Uterus (tissue), 4 donors: ENCODE results near the gene PRMT7. TPM values are rescaled to one million over a fixed set of nuclear protein-coding genes. Genes with fewer than 3 reads are reported as not detected.
A peak's percentile ranks its signal among the peaks of the same experiment; 100 is the strongest.

Experiments used
- DNase-seq, 2 donors: peaks; one replicate each; pipeline ENCODE4 v3.0.0-alpha.2; 2019 to 2020
- H3K27ac ChIP-seq, 2 donors: fragments of 200-600 bp; sonication (generic); 1 replicate in 1 of 2; 2 replicates in 1 of 2; pipeline ENCODE4 v1.5.1; 2016 to 2018
- H3K27me3 ChIP-seq, 2 donors: fragments of 200-600 bp; sonication (generic); one replicate each; pipeline ENCODE4 v1.5.1; 2018 to 2019; ENCODE audit warnings: control low read depth in 1 of 2
- H3K36me3 ChIP-seq, 2 donors: fragments of 200-600 bp; sonication (generic); one replicate each; pipeline ENCODE4 v1.5.1; 2019; ENCODE audit warnings: control low read depth in 1 of 2
- H3K4me1 ChIP-seq, 2 donors: fragments of 200-600 bp; sonication (generic); one replicate each; pipeline ENCODE4 v1.5.1; 2018 to 2019; ENCODE audit warnings: control low read depth in 1 of 2
- H3K4me3 ChIP-seq, 2 donors: fragments of 200-600 bp; sonication (generic); 1 replicate in 1 of 2; 2 replicates in 1 of 2; pipeline ENCODE4 v1.5.1; 2018 to 2019; ENCODE audit warnings: mild to moderate bottlenecking in 1 of 2
- H3K9me3 ChIP-seq, 2 donors: fragments of 200-600 bp; sonication (generic); one replicate each; pipeline ENCODE4 v1.5.1; 2019; ENCODE audit warnings: control low read depth in 1 of 2
- POLR2A ChIP-seq, 2 donors: fragments of 450-650 bp; IDR thresholded peaks; one replicate each; pipeline ENCODE4 v1.6.1; 2016; ENCODE audit warnings: antibody characterized with exemption in 2 of 2, mild to moderate bottlenecking in 1 of 2, moderate library complexity in 1 of 2
- intact Hi-C: fragments of 100-400 bp; cut with DNase I; formaldehyde crosslinking; loops from one replicate; pipeline ENCODE4 v1.15.1; 2023; ENCODE audit warnings: low total_unique reads
- total RNA-seq, 4 donors: library from RNA; depleted of rRNA in 3 of 4; stranded (reverse); fragments of >200 nt in 3 of 4; gene quantifications; one replicate each; pipeline versions ENCODE4 v1.1.0 to v1.2.4, GENCODE V29; 2014 to 2023
- TF ChIP-seq, protein P1 (sequence below), 4 experiments: fragments of 200-600 bp in 2 of 4; fragments of 450-650 bp in 2 of 4; sonication (generic) in 2 of 4; IDR thresholded peaks; one replicate each; pipeline ENCODE4 v1.5.1; 2016 to 2019; ENCODE audit warnings: antibody characterized with exemption in 4 of 4, mild to moderate bottlenecking in 2 of 4, moderate library complexity in 1 of 4
- donor health status: DM: yes; HTN: yes; CAD: no.

PRMT7 gene
- total RNA-seq, 4 donors from 2014 or later: 8.2 to 111 (median 66.9) TPM

DNA sequence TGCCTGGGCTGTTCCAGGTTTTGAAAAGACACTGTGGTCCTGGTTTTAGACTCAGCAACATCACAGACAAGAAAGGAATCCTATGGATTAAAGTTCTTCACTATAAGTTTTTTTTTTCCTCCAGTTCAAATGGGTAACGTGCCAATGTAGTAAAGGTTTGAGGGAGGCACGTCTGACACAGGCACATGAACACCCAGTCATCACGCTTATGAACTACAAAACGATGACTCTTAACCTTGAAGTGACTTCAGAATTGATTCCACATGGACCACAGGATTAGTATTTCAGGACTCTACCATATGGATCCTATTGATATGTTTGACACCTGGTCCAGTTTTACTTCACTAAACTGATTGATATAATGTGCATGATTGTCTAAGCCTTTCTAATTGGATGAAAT is 2.3 kb downstream of the PRMT7 start:
- DNase-seq: no peak
- no peak overlapping the region for H3K27ac ChIP-seq
- H3K4me1 ChIP-seq: peaks cover 6 to 13% of the 10 kb centered on the region in 2 donors
- H3K9me3 ChIP-seq: no peaks in the 10 kb centered on the region
- no peaks in the 10 kb centered on the region for H3K36me3 ChIP-seq
- intact Hi-C loops: loop anchor here (5.0 kb wide), 1 partner anchor 51 kb away; the partner anchor contains the start of gene SLC7A6
- no peak for TF ChIP-seq POLR2A (IDR thresholded peaks at IDR 0.05)
- TF ChIP-seq, protein P1, sequence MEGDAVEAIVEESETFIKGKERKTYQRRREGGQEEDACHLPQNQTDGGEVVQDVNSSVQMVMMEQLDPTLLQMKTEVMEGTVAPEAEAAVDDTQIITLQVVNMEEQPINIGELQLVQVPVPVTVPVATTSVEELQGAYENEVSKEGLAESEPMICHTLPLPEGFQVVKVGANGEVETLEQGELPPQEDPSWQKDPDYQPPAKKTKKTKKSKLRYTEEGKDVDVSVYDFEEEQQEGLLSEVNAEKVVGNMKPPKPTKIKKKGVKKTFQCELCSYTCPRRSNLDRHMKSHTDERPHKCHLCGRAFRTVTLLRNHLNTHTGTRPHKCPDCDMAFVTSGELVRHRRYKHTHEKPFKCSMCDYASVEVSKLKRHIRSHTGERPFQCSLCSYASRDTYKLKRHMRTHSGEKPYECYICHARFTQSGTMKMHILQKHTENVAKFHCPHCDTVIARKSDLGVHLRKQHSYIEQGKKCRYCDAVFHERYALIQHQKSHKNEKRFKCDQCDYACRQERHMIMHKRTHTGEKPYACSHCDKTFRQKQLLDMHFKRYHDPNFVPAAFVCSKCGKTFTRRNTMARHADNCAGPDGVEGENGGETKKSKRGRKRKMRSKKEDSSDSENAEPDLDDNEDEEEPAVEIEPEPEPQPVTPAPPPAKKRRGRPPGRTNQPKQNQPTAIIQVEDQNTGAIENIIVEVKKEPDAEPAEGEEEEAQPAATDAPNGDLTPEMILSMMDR (IDR thresholded peaks at IDR 0.05): no peak
- H3K4me3 ChIP-seq: no peak overlapping the region
- H3K27me3 ChIP-seq: no peaks in the 10 kb centered on the region

- TF ChIP-seq, protein P1 (IDR thresholded peaks at IDR 0.05): no peak
- TF ChIP-seq POLR2A (IDR thresholded peaks at IDR 0.05): no peak
- no peak overlapping the region for H3K4me3 ChIP-seq
- H3K27me3 ChIP-seq: no peaks in the 10 kb centered on the region
- H3K4me1 ChIP-seq: no peaks in the 10 kb centered on the region
- H3K27ac ChIP-seq: no peak overlapping the region
- no peak for DNase-seq
- intact Hi-C loops: no loop called here
- no peaks in the 10 kb centered on the region for H3K9me3 ChIP-seq
- H3K36me3 ChIP-seq: no peaks in the 10 kb centered on the region
Observed at GRCh38 chr16:68319185-68319908, 8.5 kb downstream of the PRMT7 start.

GRCh38 chr16:68324336-68324735 is 13.5 kb downstream of the PRMT7 start:
- intact Hi-C loops: no loop called here
- no peaks in the 10 kb centered on the region for H3K27me3 ChIP-seq
- no peaks in the 10 kb centered on the region for H3K4me1 ChIP-seq
- H3K36me3 ChIP-seq: no peaks in the 10 kb centered on the region
- no peak overlapping the region for H3K27ac ChIP-seq
- no peaks in the 10 kb centered on the region for H3K9me3 ChIP-seq
- no peak for DNase-seq
- no peak overlapping the region for H3K4me3 ChIP-seq
- no peak for TF ChIP-seq POLR2A (IDR thresholded peaks at IDR 0.05)
- TF ChIP-seq, protein P1 (IDR thresholded peaks at IDR 0.05): no peak

DNA sequence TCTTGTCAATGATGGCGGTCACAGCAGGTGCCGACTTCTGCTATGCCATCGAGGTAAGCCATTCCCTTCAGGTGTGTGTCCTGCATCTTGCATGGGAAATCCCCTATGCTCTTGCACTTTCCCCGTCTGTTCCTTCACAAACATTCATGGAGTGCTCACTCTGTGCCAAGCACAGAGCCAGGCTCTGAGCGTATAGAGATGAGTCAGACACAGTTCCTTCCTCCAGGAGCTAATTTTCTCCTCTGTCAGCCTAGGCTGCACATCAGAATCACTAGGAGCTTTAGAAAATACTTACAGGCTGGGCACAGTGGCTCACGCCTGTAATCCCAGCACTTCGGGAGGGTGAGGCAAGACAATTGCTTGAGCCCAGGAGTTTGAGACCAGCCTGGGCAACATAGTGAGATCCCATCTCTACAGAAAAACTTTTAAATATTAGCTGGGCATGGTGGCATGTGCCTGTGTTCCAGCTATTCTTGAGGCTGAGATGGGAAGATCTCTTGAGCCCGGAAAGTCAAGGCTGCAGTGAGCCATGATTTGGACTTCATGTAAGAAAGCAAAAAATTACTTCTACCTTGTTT is 14.1 kb downstream of the PRMT7 start:
- H3K27me3 ChIP-seq: no peaks in the 10 kb centered on the region
- TF ChIP-seq POLR2A (IDR thresholded peaks at IDR 0.05): no peak
- TF ChIP-seq, protein P1 (IDR thresholded peaks at IDR 0.05): no peak
- intact Hi-C loops: loop anchor here (5.0 kb wide), 1 partner anchor 63 kb away; the partner anchor contains the start of gene SLC7A6
- no peaks in the 10 kb centered on the region for H3K4me1 ChIP-seq
- no peaks in the 10 kb centered on the region for H3K9me3 ChIP-seq
- H3K36me3 ChIP-seq: no peaks in the 10 kb centered on the region
- no peak overlapping the region for H3K4me3 ChIP-seq
- no peak for DNase-seq
- H3K27ac ChIP-seq: no peak overlapping the region

- H3K36me3 ChIP-seq: no peaks in the 10 kb centered on the region
- DNase-seq: peak; percentile 72 to 73
- intact Hi-C loops: loop anchor here (5.0 kb wide), 1 partner anchor 66 kb away; the partner anchor contains the start of gene SLC7A6
Observed at GRCh38 chr16:68328151-68328859, 17.5 kb downstream of the PRMT7 start.

More at GRCh38 chr16:68328151-68328859, 17.5 kb downstream of the PRMT7 start:
- H3K27ac ChIP-seq: no peak overlapping the region
- no peaks in the 10 kb centered on the region for H3K9me3 ChIP-seq
- TF ChIP-seq POLR2A (IDR thresholded peaks at IDR 0.05): no peak
- TF ChIP-seq, protein P1 (IDR thresholded peaks at IDR 0.05): peak; percentile 83 to 93 (median 88)
- H3K4me1 ChIP-seq: no peaks in the 10 kb centered on the region
- no peak overlapping the region for H3K4me3 ChIP-seq
- no peaks in the 10 kb centered on the region for H3K27me3 ChIP-seq
